ENCODE data around the gene SLC16A5. TPM values are rescaled to one million over a fixed set of nuclear protein-coding genes. Genes with fewer than 3 reads are reported as not detected.

Gene SLC16A5
- total RNA-seq, 5 donors from 2014 or later (not counting 1 experiment from before 2014, with no cell fraction given) = 9.1 to 24.3 (median 16.8) TPM

DNA sequence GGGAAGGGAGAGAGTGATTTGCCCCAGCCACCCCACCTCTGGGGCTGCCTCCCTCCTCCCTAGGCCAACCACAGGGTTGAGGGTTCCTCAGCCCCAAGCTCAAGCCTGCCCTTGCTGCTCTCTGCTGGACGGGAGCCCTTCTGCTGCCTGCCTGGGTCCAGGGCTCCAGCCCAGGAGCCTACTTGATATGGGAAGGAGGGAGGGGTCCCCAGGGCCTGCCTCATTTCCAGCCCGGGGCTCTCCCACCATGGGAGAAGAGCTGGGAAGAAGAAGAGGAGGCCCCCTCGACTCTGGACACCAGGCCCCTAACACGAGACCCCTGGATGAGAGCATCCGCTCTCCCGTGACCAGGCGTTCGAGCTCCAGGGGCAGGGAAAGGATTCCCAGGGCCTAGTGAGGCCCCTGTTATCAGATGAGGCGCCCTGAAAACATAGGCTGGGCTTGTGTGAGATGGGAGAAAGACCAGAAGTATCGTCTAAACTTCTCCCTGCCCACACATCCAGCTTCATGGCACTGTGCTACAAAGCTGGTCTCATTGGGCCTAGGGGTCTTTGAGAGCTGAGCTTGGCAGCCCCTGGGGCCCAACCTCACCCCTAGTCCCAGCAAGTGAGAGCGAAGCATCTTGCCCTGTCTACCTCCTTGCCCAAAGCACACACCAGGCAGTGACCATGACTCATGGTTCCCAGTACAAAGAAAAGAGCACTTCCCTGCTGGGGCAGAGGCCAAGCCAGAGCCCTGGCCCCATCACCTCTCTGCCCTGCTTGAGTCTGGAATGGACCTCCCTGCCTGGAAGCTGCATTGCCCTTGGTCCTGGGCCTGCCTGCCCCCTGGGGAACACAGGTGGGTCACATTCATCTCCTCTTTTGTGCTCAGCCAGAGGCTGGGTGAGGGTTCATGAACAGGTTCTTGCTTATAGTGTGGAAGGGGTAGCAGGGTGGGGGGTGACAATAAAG, 987 bp downstream of the SLC16A5 start:
- H3K4me1 Mint-ChIP-seq = peaks cover 55 to 76% (median 57%) of the 10 kb centered on the region in 3 donors
- H3K27ac ChIP-seq (ENCODE audit: low read length) = peak overlapping the region; percentile 47
- no peak for DNase-seq

DNA sequence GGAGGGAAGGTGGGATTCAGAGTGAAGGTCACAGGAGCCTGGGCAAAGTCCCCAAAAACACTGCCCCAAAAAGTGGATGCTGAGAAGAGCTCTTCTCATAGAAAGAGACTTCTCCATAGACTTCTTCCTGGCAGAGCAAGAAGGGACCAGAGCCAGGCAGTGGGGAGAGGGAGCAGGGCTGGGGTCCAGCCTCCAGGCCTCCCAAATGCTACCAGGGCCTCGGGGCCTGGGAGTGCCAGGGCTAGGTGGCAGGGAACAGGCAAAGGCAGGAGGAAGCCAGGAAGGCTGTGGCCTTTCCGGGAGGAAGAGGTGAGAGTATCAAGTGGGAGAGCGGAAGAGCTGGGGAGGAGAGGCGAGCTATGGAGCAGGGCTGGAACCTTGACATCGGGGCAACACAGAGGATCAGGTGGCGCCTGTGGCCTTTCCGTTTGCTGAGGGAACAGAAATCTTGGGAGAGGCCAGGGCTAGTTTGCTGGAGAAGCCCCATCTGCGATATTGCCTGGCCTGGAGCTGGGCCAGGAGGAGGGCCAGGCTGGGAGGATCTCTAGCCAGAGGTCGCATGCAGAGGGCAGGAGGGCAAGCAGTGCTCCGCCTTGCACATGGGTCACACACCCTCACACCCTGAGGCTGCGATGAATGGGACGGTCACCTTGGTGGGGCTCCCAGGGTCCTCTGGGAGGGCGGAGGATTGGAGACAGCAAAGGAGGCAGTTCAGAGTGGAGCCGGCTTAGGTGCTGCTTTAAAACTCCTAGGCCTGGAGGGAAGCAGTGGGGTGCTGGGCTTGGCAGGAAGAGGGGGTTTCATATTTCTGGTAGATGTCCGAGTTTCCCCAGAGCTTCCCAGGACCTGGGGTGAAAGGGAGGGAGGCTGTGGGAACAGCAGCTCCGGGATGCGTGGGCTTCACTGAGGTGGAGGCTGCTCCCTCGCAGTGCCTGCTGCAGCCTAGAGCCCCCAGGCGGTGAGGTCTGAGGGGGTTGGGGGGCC, 3.4 kb downstream of the SLC16A5 start:
- peaks cover 10 to 42% of the 10 kb centered on the region in 2 experiments for H3K4me1 ChIP-seq (ENCODE audit: control insufficient read depth in 1 of 2, extremely low read depth in 1 of 2, insufficient read depth in 2 of 2, low read length in 2 of 2)
- no peak overlapping the region for H3K27ac ChIP-seq (ENCODE audit: low read length)
- Mint-ChIP-seq H3K36me3 (no peaks in the 10 kb centered on the region), H3K4me3 (peak overlapping the region in 1 of 3 donors; percentile 42), H3K27me3 (no peaks in the 10 kb centered on the region), H3K4me1 (peaks cover 46 to 62% (median 46%) of the 10 kb centered on the region in 3 donors), H3K27ac (peak overlapping the region; percentile 36 to 54), H3K9me3 (no peaks in the 10 kb centered on the region)
- no peaks in the 10 kb centered on the region for H3K27me3 ChIP-seq (replicated peaks in 1 of 2; ENCODE audit: control insufficient read depth in 2 of 2, extremely low read depth in 1 of 2, insufficient read depth in 2 of 2, low read length in 1 of 2)
- POLR2A ChIA-PET = interaction anchor here in 1 of 2 donors (0.5 kb wide), 1 partner anchor 32 kb away, joined by 5 read pairs; no protein-coding TSS in a partner anchor
- H3K9me3 ChIP-seq = no peaks in the 10 kb centered on the region
- WGBS (ENCODE audit: insufficient coverage) = 90% methylated on average over 13 of the region's 19 CpGs
- ATAC-seq (replicated peaks in 1 of 4) (no peak), DNase-seq (no peak)
- H3K36me3 ChIP-seq (ENCODE audit: control insufficient read depth in 2 of 2, extremely low read depth in 1 of 2, insufficient read depth in 1 of 2, low read length in 1 of 2) = no peaks in the 10 kb centered on the region
- no peak overlapping the region for H3K4me3 ChIP-seq (ENCODE audit: control insufficient read depth in 1 of 2, extremely low read depth in 1 of 2, low read length in 1 of 2)
- CTCF ChIA-PET = interaction anchor here in 1 of 2 donors (0.7 kb wide), 1 partner anchor 32 kb away, joined by 3 read pairs; no protein-coding TSS in a partner anchor

More for the DNA sequence above, 987 bp downstream of the SLC16A5 start:
- Mint-ChIP-seq H3K36me3 (no peaks in the 10 kb centered on the region), H3K27me3 (no peaks in the 10 kb centered on the region), H3K27ac (peak overlapping the region; percentile 81 to 91), H3K4me3 (peak overlapping the region; percentile 79 to 81 (median 80)), H3K9me3 (no peaks in the 10 kb centered on the region)
- ChIA-PET POLR2A (interaction anchor here in 1 of 2 donors (0.6 kb wide), 1 partner anchor 242 kb away, joined by 7 read pairs; no protein-coding TSS in a partner anchor), CTCF (interaction anchor here in 1 of 2 donors (0.7 kb wide), 1 partner anchor 114 kb away, joined by 15 read pairs; no protein-coding TSS in a partner anchor)
- Histone ChIP-seq H3K27me3 (replicated peaks in 1 of 2; ENCODE audit: control insufficient read depth in 2 of 2, extremely low read depth in 1 of 2, insufficient read depth in 2 of 2, low read length in 1 of 2) (no peaks in the 10 kb centered on the region), H3K9me3 (no peaks in the 10 kb centered on the region), H3K4me1 (ENCODE audit: control insufficient read depth in 1 of 2, extremely low read depth in 1 of 2, insufficient read depth in 2 of 2, low read length in 2 of 2) (peaks cover 14 to 49% of the 10 kb centered on the region in 2 experiments), H3K36me3 (ENCODE audit: control insufficient read depth in 2 of 2, extremely low read depth in 1 of 2, insufficient read depth in 1 of 2, low read length in 1 of 2) (no peaks in the 10 kb centered on the region), H3K4me3 (ENCODE audit: control insufficient read depth in 1 of 2, extremely low read depth in 1 of 2, low read length in 1 of 2) (peak overlapping the region; percentile 61 to 70)
- WGBS (ENCODE audit: insufficient coverage) = 100% methylated on average over 1 of the region's 11 CpGs
- ATAC-seq (replicated peaks in 1 of 4) = peak in 1 of 4 experiments; percentile 4

DNA sequence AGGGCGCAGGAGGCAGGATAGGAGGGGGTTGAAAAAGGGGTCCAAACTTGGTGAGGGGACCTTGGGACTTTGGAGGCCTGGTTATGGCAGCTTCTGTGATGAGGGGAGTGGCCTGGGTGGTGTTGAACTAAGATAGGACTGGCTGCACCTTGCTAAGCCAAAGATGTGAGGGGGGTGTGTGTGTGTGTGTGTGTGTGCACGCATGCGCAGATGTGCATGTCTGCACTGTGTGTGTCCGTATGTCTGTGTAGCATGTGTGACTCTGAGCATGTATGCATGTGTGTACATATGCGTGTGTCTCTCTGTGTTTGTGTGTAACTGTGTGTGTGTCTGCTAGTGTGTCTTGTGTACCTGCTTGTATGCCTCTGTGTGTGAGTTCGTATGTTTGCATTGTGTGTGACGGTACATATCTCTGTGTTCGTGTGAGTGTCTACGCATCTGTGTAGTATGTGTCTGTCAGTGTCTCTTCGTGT, 4.1 kb downstream of the SLC16A5 start:
- CTCF ChIA-PET = no interaction called here
- H3K4me1 Mint-ChIP-seq = peaks cover 40 to 56% (median 41%) of the 10 kb centered on the region in 3 donors

DNA sequence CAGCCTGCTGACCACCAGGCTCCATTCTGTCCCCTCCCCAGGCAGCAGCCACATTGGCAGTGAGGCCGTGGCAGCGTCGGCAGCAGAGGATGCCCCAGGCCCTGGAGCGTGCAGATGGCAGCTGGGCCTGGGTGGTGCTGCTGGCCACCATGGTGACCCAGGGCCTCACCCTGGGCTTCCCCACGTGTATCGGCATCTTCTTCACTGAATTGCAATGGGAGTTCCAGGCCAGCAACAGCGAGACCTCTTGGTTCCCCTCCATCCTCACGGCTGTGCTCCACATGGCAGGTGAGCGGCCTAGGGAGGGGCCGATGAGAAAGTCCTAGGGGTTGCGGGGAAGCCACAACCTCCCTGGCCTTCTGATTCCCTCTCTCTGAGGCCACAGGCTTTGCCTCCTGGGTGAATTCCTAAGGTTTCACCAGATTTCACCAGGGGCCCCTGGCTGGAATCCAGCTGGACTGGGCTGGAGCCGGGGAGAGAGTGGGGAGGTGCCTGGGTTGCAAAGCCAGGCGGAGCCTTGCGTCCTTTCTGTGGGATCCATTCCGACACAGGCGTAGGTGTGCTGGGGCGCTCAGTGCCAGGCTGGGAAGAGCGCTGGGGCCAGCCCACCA, 5.9 kb downstream of the SLC16A5 start:
- Mint-ChIP-seq H3K4me1 (peaks cover 31 to 42% (median 32%) of the 10 kb centered on the region in 3 donors), H3K27me3 (no peaks in the 10 kb centered on the region), H3K4me3 (no peak overlapping the region), H3K27ac (no peak overlapping the region), H3K9me3 (no peaks in the 10 kb centered on the region), H3K36me3 (peaks cover 5% of the 10 kb centered on the region)
- DNase-seq (no peak), ATAC-seq (replicated peaks in 1 of 4) (no peak)
- WGBS (ENCODE audit: insufficient coverage) = 93% methylated on average over 16 of the region's 18 CpGs
- Histone ChIP-seq H3K4me1 (ENCODE audit: control insufficient read depth in 1 of 2, extremely low read depth in 1 of 2, insufficient read depth in 2 of 2, low read length in 2 of 2) (peaks cover 7 to 24% of the 10 kb centered on the region in 2 experiments), H3K4me3 (ENCODE audit: control insufficient read depth in 1 of 2, extremely low read depth in 1 of 2, low read length in 1 of 2) (no peak overlapping the region), H3K9me3 (no peaks in the 10 kb centered on the region), H3K27me3 (replicated peaks in 1 of 2; ENCODE audit: control insufficient read depth in 2 of 2, extremely low read depth in 1 of 2, insufficient read depth in 2 of 2, low read length in 1 of 2) (no peaks in the 10 kb centered on the region), H3K36me3 (ENCODE audit: control insufficient read depth in 2 of 2, extremely low read depth in 1 of 2, insufficient read depth in 1 of 2, low read length in 1 of 2) (no peaks in the 10 kb centered on the region), H3K27ac (ENCODE audit: low read length) (no peak overlapping the region)
- ChIA-PET CTCF (no interaction called here), POLR2A (no interaction called here)

More for the DNA sequence above, 4.1 kb downstream of the SLC16A5 start:
- no peaks in the 10 kb centered on the region for H3K27me3 Mint-ChIP-seq
- H3K4me3 Mint-ChIP-seq = no peak overlapping the region
- H3K36me3 Mint-ChIP-seq = no peaks in the 10 kb centered on the region
- Histone ChIP-seq H3K4me1 (ENCODE audit: control insufficient read depth in 1 of 2, extremely low read depth in 1 of 2, insufficient read depth in 2 of 2, low read length in 2 of 2) (peaks cover 10 to 40% of the 10 kb centered on the region in 2 experiments), H3K27me3 (replicated peaks in 1 of 2; ENCODE audit: control insufficient read depth in 2 of 2, extremely low read depth in 1 of 2, insufficient read depth in 2 of 2, low read length in 1 of 2) (no peaks in the 10 kb centered on the region), H3K27ac (ENCODE audit: low read length) (no peak overlapping the region), H3K36me3 (ENCODE audit: control insufficient read depth in 2 of 2, extremely low read depth in 1 of 2, insufficient read depth in 1 of 2, low read length in 1 of 2) (no peaks in the 10 kb centered on the region), H3K9me3 (no peaks in the 10 kb centered on the region), H3K4me3 (ENCODE audit: control insufficient read depth in 1 of 2, extremely low read depth in 1 of 2, low read length in 1 of 2) (no peak overlapping the region)
- POLR2A ChIA-PET = no interaction called here
- 96% methylated on average over 9 of the region's 10 CpGs for WGBS (ENCODE audit: insufficient coverage)
- DNase-seq (no peak), ATAC-seq (replicated peaks in 1 of 4) (no peak)
- peak overlapping the region; percentile 37 to 54 for H3K27ac Mint-ChIP-seq
- no peaks in the 10 kb centered on the region for H3K9me3 Mint-ChIP-seq

DNA sequence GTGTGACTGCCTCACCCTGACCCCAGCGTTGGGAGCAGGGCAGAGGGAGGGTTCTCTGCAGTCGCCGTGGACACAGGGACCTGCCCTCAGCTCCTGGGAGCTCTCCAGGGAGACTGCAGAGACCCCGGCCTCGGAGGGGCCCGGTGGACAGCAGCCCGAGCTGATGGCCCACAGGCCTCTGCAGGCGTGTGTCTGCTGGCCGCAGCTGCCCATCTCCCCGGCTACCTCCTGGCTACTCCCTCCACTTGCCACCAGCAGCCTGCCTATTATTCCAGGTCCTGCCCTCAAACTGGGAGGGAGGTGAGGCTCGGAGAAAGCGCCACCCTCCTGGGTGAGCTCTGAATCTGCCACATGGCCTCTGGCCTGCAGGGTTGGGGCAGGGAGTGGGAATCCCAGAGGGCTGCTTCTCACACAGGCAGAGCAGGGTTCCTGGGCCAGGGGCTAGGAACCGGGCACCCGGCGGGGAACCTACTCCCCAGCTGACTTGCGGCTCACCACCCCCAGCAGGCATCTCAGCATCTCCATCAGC, 7.2 kb downstream of the SLC16A5 start:
- Histone ChIP-seq H3K4me1 (ENCODE audit: control insufficient read depth in 1 of 2, extremely low read depth in 1 of 2, insufficient read depth in 2 of 2, low read length in 2 of 2) (peaks cover 0 to 11% of the 10 kb centered on the region in 2 experiments), H3K27me3 (replicated peaks in 1 of 2; ENCODE audit: control insufficient read depth in 2 of 2, extremely low read depth in 1 of 2, insufficient read depth in 2 of 2, low read length in 1 of 2) (no peaks in the 10 kb centered on the region), H3K27ac (ENCODE audit: low read length) (no peak overlapping the region), H3K36me3 (ENCODE audit: control insufficient read depth in 2 of 2, extremely low read depth in 1 of 2, insufficient read depth in 1 of 2, low read length in 1 of 2) (no peaks in the 10 kb centered on the region), H3K4me3 (ENCODE audit: control insufficient read depth in 1 of 2, extremely low read depth in 1 of 2, low read length in 1 of 2) (no peak overlapping the region), H3K9me3 (no peaks in the 10 kb centered on the region)
- ChIA-PET POLR2A (no interaction called here), CTCF (no interaction called here)
- no peaks in the 10 kb centered on the region for H3K27me3 Mint-ChIP-seq
- H3K36me3 Mint-ChIP-seq = peaks cover 9% of the 10 kb centered on the region
- DNase-seq (no peak), ATAC-seq (replicated peaks in 1 of 4) (no peak)
- WGBS (ENCODE audit: insufficient coverage) = 95% methylated on average over 12 of the region's 16 CpGs
- H3K4me1 Mint-ChIP-seq = peaks cover 18 to 30% (median 20%) of the 10 kb centered on the region in 3 donors
- no peak overlapping the region for H3K27ac Mint-ChIP-seq
- no peaks in the 10 kb centered on the region for H3K9me3 Mint-ChIP-seq
- H3K4me3 Mint-ChIP-seq = no peak overlapping the region
